Stimulated activated CD8-positive, alpha-beta memory T cell treated with anti-CD3 and anti-CD28 coated beads, Interleukin-12 subunit alpha, Interleukin-12 subunit beta, amount 100 ng/mL, for 24 hours (primary cell): ENCODE data around the gene LGSN.
"Not testable (repeated sequence)": the region's sequence is repeated elsewhere in the genome, so short reads cannot be mapped to it uniquely, and the experiment has no call there.

ENCODE experiments used
- DNase-seq: peaks from one replicate; pipeline ENCODE4 v3.0.0-alpha.2; 2020; ENCODE audit errors: extremely low read depth

The LGSN gene, protein sequence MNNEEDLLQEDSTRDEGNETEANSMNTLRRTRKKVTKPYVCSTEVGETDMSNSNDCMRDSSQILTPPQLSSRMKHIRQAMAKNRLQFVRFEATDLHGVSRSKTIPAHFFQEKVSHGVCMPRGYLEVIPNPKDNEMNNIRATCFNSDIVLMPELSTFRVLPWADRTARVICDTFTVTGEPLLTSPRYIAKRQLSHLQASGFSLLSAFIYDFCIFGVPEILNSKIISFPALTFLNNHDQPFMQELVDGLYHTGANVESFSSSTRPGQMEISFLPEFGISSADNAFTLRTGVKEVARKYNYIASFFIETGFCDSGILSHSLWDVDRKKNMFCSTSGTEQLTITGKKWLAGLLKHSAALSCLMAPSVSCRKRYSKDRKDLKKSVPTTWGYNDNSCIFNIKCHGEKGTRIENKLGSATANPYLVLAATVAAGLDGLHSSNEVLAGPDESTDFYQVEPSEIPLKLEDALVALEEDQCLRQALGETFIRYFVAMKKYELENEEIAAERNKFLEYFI

DNA sequence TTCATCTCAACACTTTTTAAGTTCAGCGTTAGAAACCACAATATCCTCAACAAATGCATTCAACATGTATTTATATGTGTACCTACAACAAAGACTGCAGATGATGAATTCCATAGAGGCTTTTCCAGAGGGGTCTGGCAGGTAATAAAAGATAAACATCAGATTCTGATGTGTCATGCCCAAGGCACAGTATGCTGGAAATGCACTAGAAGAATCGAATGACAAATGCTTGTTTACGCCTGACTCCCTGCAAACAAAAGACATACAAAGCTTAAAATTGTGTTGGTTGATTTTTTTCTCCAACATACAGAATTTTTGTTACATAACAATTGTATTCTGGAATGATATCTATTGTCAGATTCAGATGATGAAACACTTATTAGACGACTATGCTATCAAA is at the start of gene LGSN:
Gene LGSN, minus strand, starts transcription at position 45 of the 400 bp plus-strand sequence. Its CDS starts 40 bp downstream, at position 5.
- no peak for DNase-seq

DNA sequence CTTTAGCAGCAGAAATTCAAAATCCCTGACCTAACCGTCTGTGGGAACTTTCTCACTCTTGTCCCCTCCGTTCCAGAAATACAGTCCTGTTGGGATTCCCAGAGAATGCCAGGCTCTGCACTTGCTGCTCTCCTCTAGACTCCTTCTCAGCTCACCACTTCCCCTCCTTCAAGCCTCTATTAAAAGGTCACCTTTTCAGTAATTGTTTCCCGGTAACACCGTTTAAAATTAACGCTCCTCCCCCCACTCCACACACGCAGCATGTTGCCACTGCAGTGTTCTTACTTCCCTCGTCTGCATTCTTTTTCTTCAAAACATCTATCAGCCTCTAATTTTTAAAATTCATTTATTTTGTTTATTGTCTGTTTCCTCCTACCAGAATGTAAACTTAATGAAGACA is 48.6 kb upstream of the LGSN start:
- no peak for DNase-seq

DNA sequence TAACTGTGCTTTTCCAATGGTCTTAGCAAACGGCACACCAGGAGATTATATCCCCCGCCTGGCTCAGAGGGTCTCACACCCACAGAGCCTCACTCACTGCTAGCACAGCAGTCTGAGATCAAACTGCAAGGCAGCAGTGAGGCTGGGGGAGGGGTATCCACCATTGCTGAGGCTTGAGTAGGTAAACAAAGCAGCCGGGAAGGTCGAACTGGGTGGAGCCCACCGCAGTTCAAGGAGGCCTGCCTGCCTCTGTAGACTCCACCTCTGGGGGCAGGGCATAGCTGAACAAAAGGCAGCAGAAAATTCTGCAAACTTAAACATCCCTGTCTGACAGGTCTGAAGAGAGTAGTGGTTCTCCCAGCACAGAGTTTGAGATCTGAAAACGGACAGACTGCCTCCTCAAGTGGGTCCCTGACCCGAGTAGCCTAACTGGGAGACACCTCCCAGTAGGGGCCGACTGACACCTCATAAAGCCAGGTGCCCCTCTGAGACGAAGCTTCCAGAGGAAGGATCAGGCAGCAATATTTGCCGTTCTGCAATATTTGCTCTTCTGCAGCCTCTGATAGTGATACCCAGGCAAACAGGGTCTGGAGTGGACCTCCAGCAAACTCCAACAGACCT is 42.8 kb upstream of the LGSN start:
- DNase-seq = not testable (repeated sequence)

DNA sequence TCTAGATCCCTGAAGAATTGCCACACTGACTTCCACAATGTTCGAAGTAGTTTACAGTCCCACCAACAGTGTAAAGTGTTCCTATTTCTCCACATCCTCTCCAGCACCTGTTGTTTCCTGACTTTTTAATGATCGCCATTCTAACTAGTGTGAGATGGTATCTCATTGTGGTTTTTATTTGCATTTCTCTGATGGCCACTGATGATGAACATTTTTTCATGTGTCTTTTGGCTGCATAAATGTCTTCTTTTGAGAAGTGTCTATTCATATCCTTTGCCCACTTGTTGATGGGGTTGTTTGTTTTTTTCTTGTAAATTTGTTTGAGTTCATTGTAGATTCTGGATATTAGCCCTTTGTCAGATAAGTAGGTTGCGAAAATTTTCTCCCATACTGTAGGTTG is 37.6 kb upstream of the LGSN start:
- not testable (repeated sequence) for DNase-seq

DNA sequence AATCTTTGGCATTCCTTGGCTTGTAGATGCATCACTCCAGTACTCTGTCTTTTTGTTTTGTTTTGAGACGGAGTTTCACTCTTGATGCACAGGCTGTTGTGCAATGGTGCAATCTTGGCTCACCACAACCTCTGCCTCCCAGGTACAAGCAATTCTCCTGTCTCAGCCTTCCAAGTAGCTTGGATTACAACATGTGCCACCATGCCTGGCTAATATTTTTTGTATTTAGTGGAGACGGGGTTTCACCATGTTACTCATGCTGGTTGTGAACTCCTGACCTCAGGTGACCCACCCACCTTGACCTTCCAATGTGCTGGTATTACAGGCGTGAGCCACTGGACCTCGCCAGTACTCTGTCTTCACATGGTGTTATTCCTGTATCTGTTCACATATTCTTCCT is 35.8 kb upstream of the LGSN start:
- DNase-seq = no peak

DNA sequence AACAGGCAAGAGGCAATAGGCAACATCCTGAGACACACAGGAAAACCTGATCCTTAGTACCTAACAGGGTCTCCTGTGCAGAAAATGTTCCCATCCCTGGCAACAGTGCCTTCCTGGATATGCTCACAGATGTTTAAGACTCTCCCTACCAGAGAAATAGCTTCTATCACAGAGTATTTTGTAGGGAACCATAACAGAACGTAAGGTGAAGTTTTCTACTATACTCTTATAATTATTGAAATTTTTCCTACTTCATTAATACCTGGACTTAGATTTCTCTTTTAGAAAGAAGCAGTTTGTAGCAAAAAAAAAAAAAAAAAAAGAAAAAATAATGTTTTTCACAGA is 33.5 kb upstream of the LGSN start:
- DNase-seq = no peak

DNA sequence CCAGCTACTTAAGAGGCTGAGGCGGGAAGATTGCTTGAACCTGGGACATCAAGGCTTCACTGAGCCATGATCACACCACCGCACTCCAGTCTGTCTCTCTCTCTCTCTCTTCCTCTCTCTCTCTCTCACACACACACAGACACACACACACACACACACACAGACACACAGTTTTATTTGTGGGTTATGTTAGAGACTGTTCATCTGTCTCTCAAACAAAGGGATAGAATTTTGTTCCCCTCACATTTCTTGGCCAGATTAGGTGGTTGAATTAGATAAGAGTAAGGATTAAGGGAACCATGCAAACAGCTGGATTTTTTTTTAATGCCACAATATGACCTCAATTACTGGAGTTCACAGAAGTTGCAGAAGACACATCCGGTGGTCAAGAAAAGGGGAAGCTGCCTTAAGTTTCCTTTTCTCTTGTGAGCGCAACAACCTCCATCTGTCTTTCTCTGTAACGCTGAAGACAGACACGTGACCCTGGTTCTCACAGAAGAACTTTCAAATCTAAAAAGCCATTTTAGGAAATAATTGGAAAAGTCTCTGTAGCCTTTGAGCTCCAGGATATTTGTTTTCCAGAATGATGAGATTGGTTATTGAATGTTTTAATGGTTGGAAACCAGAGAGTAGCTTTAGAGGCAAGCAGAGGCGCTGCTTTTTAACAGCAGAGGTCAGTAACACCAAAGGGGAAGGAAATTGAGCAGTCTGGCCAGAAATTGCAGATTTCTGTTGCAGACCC is 32.9 kb upstream of the LGSN start:
- no peak for DNase-seq

DNA sequence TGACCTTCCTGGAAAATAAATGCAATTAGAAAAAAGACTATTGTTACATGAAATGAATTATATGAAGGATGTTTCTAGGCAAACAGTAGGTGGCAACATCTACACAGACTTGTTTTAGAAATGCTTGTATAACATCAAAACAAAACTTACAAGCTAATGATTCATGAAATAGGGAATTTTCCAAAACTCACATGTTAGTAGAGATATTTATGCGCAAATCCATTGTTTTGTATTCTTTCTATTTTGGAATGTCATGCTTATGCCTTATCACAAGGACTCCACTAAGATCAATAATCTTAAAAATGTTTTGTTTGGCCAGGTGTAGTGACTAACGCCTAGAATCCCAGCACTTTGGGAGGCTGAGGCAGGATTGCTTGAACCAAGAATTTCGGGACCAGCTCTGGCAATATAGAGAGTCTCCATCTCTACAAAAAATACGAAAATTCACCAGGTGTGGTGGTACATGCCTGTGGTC is 32.3 kb upstream of the LGSN start:
- no peak for DNase-seq

DNA sequence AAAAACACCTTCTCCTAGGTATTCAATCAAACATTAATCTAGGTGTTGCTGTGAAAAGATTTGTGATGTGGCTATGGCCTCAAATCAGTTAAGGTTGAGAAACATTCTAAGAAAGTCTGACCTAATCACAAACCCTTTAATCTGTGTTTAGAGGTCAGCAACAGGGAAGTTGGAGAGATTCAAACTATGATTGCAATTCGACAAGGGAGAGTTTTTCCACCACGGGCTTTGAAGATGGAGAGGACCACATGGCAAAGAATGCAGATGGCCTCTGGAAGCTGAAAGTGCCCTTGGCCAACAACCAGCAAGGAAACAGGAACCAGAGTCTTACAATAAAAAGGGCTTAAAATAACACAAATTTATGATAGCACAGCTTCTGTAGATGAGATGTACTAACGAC is 29.6 kb upstream of the LGSN start:
- no peak for DNase-seq

DNA sequence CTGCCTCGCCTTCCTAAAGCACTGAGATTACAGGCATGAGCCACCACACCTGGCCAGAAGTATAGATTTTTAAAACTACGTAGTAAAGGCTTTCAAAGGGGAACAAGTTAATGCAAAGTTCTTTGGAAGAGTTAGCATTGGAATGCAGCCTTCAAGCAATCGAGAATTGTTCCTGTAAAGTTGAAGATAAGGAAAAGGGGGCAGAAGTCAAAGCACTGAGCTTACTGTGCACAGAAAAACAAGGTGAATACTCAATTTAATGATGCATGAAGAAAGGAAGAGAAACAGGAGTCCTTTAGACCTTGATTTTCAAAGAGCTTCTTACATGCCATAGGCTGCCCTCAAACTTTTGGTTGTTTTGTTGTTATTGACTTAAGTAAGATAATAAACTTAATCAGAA is 29.1 kb upstream of the LGSN start:
- no peak for DNase-seq

DNA sequence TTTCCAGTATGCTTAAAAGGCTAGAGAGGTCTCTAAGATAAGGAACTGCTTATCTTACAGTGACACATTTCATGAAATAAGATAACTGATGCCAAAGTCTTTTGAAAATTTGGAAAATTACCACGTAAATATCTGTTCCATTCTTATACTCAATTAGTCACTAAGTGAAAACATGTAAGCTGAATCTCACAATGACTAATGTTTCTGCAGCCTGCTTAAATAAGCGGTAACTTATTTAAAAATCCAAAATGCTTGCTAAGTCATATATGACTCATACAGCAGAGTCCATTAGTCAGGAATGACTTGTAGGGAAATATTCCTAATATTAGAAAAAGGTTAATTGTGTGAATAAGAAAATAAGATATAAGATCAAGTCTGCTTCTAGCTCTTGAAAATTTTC is 27.8 kb upstream of the LGSN start:
- DNase-seq = no peak

DNA sequence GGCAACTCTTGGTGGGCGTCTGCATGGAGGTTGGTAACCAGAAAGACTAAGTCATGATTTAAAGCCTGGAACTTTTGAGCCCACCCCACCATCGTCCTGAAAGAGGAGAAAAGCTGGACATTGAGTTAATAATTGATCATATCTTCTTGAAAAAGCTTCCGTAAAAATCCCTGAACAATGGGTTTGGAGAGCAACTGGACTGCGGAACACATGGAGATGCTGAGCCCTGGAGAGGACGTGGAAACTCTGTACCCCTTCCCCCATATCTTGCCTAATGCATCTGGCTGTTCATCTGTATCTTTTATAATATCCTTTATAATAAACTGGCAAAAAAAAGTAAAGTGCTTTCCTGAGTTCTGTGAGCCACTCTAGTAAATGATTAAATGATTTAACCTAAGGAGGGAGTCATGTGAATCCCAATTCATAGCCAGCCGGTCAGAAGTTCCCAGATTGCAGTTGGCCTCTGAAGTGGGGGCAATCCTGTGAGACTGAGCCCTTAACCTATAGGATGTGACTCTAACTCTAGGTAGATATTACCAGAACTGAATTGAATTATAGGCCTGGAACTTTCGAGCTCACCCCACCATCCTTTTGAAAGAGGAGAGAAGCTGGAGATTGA is 26.5 kb upstream of the LGSN start:
- no peak for DNase-seq

DNA sequence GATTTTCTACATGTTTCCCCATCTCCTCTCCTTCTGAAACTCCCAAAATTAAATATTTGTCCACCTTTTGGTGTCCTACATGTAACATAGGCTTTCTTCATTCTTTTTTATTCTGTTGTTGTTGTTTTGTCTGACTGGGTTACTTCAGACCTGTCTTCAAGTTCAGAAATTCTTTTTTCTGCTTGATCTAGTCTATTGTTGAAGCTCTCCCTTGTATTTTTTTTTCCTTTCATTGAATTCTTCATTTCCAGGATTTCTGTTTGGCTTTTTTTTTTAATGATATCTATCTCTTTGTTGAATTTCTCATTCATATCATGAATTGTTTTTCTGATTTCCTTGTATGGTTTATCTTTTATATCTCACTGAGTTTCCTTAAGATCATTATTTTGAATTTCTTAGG is 20.6 kb upstream of the LGSN start:
- no peak for DNase-seq

DNA sequence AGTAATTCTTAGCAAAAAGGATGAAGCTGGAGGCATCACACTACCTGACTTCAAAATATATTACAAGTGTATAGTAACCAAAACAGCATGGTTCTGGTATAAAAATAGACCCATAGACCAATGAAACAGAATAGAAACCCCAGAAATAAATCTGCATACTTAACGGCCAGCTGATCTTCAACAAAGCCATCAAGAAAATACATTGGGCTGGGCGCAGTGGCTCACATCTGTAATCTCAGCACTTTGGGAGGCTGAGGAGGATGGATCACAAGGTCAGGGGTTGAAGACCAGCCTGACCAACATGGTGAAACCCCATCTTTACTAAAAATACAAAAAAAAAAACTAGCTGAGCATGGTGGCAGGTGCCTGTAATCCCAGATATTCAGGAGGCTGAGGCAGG is 14.9 kb upstream of the LGSN start:
- DNase-seq = not testable (repeated sequence)

DNA sequence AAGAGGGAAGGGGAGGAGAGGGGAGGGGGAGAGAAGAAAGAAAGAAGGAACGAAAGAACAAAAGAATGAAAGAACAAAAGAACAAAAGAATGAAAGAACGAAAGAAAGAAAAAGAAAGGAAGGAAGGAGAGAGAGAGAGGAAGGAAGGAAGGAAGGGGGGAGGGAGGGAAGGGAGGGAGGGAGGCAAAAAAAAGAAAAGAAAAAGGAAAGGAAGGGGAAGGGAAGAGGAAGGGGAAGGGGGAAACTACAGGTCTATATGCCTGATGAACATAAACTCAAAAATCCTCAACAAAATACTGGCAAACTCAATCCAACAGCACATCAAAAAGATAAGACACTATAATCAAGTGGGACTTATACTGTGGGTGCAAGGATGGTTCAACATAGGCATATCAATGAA is 13.7 kb upstream of the LGSN start:
- no peak for DNase-seq

DNA sequence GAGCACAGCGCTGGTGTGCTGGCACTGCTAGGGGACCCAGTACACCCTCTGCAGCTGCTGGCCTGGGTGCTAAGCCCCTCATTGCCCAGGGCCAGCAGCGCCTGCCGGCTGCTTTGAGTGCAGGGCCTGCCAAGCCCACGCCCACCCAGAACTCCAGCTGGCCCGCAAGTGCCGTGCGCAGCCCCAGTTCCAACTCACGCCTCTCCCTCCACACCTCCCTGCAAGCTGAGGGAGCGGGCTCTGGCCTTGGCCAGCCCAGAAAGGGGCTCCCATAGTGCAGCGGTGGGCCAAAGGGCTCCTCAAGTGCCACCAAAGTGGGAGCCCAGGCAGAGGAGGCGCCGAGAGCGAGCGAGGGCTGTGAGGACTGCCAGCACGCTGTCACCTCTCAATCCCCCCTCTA is 6.8 kb upstream of the LGSN start:
- not testable (repeated sequence) for DNase-seq

DNA sequence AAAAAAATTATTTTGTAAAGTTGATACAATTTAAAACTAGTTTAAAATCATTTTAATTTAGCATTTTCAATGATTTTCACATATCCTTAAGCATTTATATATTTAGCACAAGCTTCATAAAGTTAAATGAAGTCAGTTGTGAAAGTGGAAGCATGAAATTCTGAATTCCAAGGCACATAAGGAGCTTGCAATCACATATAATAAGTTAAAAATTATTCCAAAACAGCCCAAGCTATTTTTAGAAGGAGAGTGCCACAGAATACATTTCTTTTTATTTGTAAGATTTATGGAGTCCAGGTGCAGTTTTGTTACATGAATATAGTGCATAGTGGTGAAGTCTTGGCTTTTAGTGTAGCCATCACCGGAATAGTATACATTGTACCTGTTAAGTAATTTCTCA is 3.2 kb upstream of the LGSN start:
- no peak for DNase-seq

DNA sequence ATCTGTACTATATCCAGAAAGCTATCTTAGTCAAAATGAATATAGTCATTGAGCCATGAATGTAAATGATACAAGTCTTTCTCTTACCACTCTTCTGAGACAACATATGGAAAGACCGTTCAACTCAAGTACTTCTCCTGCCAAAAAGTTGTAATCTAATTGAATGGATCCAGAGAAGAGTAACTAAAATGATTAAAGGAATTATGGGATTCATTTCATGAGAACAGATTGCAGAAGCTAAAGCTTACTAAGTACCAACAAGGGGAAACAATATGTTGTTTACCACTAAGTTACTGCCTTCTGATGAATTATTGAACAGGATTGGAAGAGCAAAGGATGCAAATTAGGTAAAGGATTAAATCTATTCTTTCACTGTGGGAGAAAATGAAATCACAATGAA is 2.0 kb upstream of the LGSN start:
- DNase-seq = no peak

DNA sequence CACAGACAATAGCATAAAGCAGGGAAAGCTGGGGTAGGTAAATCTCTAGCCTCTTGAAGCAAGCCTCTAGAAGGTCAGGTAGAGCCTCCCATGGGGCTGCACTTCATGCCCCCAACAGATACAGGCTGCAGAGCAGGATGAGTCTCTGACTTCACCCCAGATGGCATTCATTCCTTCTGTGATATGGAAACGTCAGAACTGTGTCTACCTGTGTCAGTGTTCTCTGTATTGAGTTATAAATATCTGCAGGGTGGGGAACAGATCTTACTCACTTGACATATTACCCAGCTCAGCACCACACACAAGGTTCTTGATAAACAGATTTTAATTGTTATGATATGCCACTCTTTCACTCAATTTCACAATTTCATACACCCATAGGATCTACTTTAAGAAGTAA is 2.1 kb downstream of the LGSN start:
- DNase-seq = no peak

DNA sequence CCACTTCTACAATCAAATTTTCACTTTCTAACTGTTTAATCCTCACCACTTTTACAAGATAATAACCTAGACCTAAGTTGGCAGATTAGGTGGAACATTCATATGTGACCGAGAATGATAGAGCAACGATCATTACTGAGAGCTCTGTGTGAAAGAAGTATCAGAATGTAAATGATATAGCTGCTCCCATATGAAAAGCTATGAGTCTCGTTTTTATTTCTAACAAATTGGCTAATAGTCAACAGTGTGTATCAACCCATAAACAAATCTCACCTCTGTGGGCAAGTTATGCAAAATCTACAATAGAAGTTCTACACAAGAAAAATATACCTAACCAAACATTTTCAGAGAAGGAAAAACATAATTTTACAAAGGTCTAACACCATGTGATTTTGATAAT is 3.7 kb downstream of the LGSN start:
- DNase-seq = no peak

DNA sequence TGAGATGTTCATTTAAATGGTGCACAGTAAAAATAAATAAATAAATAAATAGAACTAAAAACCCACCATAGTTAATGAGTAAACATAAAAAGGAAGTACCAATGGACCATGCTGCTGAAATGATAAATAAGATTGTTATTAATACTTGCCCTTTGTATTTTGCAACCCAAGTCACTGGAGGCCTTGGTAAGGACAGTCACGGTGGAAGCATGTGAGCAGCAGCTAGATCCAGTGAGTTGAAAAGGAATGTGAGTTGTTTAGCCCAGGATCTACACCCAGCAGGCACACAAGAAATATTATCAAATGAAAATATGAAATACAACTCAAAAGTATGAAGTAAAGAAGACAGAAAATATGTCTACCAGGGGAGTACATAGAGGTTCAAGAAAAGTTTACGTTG is 6.7 kb downstream of the LGSN start:
- no peak for DNase-seq

DNA sequence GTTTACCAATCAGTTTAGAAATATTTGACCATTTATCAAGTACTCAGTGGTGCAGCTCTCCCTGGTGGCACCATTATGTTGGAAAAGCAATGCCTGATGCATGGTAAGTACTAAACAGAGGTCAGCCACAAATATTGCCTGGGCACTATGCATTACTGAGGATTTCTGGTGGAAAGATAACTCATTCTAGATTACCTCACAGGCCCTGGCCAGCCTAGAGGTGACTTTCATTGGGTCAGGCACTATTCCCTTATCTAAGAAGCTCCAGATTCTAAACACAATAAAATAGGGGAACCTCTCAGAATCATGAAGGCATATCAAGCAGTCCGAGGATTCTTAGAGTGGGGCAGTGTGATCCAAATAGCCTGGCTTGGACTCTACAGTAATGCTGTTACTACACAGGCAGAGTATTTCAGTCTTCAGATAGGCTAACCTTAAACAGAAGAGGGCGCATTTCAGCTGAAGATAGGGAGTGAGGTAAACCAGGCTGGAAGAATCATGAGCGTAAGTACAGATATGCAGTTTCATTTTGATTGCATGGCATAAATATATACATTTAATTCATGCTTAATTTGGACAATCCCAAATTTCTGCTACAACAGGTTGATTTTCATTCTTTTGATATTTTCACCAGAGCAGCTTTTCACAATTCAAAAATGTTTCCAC is 12.1 kb downstream of the LGSN start:
- no peak for DNase-seq
